ENCODE measurements around the gene SEZ6.

Gene SEZ6

DNA sequence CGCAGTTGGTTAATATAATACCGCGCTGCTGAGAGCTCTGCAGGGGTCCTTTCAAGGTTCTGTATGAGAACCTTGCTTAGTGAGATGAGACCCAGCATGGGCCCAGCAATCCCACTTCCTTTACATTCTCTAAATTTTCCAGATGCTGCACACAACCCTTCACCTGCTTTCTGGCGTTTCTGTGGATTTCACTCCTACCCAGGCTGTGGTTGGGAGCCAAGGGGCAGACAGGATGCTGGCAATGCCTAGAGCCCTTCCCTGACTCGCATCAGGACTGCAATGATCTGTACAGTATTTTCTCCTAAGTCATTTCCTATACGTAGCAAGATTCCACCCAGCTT, 27.0 kb upstream of the SEZ6 start:
- DNase-seq = peak; percentile 77

DNA sequence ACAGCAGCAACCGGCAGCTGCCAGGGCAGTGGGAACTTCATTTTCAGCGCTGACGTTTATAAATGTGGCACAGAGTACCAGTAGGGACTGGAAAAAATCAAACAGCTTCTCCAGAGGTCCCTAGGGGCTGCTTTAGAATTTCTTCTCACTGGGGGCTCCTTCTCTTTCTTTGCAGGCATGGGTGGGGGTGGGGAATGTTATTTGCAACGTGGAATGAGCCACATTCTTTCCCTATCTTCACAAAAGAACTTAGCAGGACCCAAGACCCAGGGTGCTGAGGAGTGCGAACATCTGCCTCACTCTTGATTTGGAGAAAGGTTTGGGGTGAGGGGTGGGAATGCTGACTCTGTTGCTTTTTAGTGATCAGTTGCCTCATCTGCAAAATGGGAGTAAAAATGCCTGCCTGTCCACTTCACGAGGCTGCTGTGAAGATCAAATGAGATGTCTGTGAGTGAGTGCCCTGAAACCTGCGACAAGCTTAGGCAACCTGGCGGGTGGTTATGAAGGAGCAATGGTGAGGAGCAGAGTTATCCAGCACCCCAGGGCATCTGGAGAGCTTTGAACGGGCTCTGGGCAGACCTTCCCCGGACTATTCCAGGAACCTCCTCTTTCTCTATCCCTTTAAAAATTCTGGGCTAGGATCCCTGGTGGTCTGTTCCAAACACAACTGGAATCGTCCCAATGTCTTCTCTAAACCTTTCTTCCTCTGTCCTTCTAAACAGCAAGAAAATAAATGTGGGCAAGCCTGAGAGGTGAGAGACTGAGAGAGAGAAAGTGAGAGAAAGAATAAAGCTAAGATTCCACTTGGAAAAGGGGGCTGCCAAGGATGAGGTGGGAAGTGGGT, 26.4 kb upstream of the SEZ6 start:
- no peak for DNase-seq

DNA sequence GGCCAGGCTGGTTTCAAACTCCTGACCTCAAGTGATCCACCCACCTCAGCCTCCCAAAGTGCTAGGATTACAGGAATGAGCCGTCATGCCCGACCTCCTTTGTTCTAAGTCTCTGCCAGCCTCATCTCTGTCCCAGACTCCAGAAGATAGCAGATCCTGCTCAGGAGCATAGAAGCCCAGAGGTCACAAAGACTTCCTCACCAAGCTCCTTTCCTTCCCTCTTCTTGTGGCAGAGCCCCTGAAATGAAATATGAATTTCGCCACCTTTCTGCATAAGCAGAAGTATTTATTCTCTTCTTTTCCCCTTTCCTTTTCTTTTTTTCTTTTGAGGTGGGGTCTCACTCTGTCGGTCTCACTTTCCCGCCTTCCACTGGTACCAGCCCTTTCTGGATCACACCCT, 25.7 kb upstream of the SEZ6 start:
- DNase-seq = no peak

DNA sequence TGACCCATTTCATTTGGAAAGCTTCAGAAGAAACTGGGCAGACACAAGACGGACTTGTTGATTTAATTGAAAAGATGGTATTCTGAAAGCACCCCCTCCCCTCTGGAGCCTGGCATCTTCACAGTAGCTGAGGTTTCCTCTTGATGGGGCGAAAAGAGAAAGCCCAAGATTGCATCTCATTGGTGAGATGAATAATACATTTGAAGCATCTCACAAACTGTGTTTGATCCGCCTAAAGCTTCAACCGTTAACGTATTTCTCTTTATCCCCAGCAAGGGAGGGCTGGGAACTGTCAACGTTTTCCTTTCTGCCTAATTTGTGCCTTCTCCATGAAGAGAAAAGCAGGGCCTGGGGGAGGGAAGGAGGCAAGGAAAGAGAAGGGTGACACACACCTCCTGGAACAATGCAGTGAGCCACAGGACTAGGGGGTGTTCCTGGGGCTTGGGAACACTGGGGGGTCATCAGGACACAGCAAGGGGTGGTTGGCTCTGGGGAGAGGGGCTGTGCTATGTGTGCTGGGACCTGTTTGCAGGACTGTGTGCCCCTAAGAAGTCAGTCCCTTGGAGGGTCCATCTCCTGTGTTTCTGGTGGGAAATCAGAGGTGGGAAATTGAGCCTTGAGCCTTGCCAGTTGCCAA, 18.6 kb upstream of the SEZ6 start:
- no peak for DNase-seq

DNA sequence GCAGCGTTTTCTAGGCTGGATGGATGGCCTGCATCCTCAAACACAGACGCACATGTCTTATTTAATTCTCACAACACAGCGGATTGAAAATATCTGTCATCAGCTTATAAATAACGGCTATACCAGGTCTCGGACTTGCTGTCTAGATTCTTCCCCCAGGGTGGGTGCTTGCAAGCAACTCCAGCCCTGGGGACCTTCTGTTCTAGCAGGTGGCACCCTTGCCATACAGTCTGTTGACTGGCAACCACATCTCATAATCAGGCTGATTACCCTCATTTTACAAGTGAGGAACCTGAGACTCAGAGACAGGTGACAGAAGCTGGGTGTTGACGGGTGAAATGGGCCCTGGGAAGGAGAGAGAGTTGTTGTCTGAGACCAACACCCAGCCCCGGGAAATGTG, 16.2 kb upstream of the SEZ6 start:
- no peak for DNase-seq

DNA sequence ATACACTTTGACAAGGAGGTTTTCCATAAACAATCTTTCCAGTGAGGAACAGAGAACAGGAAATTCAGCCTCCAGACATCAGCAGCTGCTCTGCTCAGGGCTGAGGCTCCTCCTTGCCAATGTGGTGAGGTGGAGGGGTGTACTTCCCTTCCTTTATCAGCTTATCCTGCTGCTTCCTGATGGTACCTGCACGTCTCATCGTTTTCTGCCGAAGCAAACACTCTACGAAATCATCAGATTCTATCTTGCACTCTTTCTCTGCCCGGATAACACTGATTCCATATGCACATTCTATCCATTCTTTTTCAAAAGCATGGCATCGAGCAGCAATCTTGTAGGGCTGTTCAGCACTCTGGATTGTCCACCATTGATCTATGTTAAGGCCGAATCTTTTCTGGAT, 15.4 kb upstream of the SEZ6 start:
- DNase-seq = no peak

DNA sequence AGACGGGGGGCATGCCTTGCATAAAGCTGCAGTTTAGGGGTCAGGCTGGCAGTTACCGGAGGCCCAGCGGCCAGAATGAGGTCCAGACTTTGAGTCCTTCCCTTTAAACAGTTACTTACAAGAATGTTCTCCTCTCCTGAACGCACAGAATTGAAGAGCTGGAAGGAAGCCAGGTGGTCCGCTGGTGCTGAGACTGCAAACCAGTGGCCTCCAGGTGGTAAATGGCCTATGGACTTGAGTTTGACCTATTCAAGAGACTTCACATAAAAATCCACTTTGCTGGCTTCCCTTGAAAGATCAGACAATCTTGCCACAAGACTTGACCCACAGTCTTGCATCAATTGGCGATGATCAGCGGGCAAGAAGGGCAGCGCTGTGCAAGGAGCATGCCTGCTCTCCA, 14.7 kb upstream of the SEZ6 start:
- DNase-seq = peak; percentile 20

DNA sequence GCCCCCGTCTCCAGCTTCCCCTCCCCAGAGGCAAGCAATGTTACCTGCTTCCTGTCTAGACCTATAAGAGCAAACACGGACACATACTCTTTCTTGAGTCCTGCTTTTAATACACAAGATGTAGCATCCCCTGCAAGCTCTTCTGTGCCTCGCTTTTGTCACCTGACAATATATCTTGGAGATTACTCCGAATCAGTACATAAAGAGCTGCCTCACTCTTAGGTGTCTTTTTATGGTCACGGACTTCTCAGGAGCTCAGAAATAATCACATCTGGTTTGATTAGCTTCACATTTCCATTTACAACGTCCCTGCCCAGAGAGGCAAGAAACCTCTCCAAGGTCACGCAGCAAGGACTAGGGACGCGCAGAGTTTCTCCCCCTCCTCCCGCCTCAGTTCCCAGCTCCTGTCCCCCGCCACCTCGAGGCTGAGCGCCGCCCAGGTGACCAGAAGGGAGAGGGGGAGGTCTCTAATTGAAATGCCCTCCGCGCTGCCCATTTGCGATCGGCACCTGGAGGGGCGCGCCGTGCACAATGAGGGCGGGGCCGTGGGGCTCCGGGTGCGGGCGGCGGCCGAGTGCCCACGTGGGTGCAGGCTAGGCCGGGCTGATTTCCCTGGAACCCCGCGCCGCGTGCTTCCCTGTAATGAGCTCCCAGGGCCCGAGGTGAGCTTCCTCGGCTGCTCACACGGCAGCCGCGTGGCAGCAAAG, 13.8 kb upstream of the SEZ6 start:
- peak; percentile 94 for DNase-seq

DNA sequence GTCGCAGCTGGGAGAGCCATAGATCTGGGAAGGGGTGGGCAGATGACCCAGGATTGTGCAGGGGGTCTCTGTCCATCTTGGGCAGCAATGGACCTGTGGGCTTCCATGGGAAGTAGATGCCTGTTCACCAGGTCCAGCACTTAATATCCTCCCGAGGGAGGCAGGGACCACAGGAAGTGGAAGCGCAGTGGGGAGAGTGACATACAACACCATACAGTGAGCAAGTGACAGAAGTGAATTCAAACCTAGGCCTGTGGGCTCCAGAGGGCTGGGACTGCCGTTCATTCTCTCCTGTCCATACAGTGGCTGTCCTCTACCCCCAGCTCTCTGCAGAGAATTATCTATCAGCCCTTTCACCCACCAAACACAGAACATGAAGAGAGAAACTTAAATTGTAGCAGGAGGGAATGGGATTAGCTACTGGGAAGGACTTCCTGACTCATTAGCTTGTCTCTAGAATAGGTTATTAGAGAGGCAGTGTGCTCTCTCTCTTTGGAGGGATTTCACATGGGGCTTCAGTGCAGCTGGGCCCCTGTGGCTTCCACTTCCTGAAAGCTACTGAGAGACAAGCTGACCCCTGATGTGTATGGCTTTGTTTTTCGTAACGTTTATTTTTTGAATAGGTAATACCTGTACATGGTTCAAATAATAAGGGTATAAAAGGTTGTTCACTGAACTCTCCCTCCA, 13.1 kb upstream of the SEZ6 start:
- DNase-seq = peak; percentile 76

DNA sequence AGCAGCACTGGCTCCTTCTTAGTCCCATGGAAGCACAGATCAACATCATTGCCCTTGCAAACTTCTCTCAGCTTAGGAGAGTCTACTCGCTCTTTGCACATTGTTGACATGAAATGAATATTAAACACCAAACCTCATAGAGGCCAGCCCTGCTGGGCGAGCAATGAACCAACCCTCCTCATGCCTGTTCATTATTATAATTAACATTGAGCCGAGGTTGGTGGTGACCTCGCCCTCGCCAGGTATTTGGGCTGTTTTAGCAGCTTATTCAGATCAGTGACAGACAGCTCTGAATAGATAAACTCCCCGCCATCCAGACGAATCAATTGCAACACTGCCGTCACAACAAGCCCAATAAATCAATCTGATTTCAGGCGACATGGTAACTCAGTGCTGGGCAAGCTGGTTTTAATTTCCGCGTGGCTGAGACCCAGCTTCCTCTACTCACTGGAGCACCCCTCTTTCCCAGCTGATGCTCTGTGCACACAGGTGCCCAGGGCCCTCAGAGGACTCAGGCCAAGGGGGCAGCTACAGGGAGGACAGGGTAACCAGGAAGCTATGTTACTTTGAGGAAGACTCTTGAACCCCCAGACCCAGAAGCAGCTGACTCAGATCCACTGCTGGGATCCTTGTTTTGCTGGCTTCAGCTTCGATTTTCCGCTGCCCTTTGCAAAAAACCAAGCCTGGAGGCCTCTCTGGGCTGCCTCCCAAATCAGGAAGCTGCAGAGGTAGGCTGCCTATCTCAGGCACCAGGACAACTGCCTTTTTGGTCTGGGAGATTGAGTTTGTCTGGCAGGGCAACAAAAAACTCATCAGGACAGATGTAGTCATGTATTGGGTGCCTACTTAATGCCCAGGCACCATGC, 10.7 kb upstream of the SEZ6 start:
- no peak for DNase-seq

DNA sequence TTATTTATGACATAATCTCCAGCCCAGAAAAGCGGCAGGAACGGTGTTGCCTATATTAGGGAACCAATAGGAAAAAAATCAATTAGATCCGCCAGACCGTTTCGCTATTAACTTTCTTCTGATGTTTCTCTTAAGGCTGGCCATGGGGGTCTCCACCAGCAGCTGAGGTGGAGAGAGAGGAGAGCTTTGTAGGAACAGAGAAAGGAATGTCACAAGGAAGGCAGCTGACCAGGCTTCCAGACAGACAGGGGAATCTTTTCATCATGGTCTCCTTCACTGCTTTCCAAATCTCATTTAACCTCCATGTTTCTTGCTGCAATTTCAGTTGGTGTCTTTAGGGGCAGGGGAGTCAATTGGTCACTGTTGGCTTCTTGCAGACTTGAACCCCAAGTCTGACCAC, 8.9 kb upstream of the SEZ6 start:
- no peak for DNase-seq

DNA sequence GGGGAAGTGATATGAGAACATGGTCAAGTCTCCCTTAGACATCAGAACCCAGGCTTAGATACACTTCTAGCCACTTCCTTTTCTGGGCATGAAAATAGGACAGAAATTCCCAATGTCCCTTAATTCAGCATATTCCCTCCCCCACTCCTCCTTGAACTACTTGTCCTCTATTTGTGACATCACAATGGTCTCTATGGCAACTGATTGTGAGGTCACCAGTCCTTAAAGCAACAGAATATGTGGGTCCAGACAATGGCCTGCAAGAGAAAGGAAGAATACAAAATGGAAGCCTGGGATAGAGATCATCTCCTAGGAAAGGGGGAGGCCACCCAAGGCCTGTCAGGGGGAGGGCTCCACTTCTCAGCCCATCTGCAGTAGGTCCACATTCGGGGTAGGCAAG, 6.7 kb upstream of the SEZ6 start:
- DNase-seq = no peak

DNA sequence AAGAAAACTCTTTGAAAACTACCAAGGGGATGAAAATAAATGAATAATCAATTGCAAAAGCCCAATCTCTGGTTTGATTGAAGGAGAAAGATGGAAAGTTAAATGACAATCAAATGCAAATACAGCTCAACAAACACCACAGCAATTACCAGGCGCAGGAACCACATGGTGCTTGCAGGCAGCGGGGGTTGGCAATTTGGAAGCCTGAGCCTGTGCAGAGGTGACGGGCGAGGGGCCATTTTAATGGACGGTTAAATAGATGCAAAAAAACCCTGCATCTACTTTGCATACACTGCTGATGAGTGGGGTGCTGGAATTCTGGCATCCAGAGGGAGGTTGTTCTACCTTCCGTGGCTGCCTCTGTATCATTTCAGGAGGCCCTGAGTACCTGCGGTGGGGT, 4.8 kb upstream of the SEZ6 start:
- peak; percentile 91 for DNase-seq

DNA sequence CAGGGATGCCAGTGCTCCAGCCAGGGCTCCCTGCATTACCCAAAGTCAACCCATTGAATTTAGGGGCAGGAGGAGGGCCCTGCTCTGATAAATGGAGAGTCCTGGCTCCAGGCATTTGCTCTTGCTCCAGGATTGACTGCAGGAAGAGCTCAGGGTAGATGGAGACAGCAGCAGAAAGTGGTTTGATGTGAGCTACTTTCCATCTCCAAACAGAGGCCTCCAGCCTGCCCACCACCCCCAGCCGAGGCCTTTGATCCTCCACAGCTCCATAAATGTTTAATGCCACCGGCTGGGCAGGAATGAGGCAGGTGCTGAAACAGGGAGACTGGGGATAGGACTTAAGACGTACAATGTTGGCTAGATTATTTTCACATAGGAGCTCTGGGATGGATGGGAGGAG, 4.3 kb upstream of the SEZ6 start:
- peak; percentile 80 for DNase-seq

DNA sequence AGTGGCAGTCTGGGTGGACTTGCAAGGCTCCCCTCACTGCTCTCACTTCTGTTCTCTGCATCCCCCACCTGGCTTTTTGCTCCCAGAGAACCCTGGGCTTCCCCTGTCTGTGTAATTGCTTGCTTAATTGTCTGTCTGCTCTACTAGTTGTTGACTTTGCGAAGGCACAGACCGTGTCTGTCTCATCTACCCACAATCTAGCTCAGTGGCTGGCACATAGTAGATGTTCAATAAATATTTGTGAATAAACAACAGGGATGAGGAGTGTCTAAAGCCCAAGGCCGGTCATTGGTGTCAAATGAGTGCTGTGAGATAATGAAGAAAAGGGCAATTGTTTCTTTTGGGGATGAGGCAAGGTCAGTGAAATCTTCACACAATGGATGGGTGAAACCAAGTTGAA, 2.8 kb upstream of the SEZ6 start:
- DNase-seq = peak; percentile 37

DNA sequence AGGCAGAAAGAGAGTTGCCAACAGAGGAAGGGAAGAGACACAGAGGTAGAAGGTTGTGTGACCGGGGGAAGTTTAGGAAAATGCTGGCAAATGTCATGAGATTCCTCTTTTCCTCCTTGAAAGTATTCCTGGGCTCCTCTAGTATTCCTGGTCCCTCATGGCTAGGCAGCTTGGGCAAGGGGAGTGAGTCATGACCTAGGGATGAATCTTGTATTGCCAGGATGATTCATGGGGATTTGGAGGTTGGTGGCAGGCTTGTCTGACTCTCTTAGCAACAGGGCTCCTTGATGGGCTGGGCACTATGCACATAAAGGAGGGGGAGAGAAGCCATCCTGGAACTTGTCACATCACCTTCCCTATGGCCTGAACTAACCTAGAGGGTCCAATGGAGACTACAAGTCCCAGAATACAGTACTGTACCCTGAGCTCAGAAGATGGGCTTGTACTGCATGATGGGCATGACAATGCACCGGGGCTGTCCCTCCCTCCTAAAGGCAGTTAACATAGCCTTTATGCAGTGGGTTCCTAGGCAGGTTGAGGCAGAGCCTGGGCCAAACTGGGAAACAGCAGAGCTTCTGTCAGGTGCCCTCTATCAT, 2.1 kb upstream of the SEZ6 start:
- DNase-seq = peak; percentile 17

DNA sequence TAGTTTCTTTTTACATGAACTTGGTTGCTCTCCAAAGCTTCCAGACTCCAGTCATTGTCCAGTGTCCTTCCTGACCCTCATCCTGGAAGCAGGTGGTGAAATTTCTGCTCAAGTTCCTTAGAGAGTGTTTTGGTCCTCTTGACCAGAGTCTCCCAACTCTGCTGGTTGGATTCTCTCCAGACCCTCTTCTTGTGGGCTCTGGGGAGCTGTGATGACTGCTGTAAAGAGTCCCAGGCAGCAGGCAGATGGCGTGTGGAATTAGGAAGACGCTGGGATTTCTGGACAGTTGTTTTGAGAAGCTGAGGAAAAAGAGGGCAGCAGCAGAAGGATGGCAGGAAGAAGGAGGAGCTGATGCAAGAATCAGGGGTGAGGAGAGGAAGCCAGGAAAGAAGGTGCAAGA, 1.6 kb upstream of the SEZ6 start:
- DNase-seq = no peak

DNA sequence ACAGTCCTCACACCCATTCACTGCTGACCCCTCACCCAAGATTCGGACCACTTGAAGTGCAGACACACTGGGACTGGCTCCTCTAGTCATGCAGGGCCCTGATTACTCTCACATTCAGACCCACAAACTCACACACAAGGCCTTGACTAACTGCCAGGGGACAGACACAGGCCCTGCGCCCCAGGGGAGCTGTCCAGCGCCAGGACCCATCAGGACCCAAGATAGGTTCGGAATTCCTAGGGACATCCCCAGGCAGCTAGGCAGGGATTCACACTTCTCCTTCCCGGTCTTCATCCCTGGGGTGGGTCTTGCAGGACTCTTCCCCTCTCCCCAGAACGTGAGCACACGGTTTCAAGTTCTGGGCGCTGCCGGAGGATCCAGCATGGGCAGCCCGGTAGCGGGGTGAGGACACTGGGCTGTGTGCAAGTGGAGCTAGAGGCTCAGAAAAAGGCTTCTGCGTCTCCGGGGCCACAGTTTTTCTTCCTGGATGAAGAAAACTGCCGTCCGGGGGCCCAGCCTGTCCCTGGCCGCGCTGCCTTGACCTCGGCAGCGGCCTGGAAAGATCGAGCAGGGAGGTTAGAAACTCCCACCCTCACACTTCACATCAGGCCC, 1.6 kb downstream of the SEZ6 start:
- no peak for DNase-seq

DNA sequence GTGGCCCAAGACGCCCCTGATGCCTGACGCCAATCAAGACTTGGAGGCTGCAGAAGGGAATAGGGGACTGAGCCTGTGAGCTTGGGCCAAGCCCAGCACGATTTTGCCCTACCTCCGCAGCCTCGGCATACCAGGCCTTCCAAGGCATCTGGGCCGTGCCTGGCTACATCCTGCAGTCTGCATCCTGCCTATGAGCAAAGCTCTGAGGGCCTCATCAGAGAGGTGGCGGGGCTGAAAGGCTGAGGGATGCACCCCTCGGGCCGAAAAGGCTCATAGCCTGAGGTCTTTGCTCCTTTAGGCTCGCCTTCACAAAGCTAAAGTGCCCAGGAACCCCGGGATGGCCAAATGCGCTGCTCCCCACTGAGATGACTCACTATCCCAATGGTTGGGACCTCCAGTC, 2.5 kb downstream of the SEZ6 start:
- DNase-seq = no peak

DNA sequence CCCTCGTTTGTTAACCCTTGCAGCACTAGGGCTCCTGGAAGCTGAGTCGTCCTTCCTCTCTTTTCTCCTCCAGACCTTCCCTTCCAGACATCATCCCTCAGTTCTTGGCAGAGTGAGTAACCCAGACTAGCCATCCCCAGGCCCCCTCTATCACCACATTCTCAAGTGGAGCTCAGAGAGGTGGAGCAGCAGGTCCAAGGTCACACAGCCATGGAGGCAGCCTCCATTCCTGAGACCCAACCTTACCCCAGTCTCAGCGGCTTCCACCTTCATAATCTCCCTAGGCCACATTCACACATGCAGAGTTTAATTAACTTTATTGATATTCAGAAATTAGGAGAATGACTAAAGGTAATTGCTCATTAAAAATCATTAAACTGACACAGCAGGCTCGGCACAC, 3.0 kb downstream of the SEZ6 start:
- DNase-seq = no peak

DNA sequence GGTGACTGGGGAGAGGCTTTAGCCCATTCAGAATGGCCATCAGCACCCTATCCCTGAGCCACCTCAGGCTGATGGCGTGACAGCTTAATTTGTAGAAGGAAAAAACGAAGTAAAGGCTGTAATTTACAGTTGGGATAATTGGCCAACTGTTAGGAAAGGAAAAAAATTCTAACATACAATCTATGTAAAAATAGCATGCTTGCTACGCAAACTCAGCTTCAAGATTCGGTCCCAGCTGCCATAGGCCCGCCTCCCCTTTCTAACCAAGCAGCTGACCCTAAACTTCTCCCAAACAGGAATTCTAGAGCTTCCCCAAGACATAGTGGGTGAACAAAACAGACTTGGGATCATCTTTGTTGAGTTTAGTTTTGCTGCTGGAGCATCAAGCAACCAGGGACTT, 4.9 kb downstream of the SEZ6 start:
- DNase-seq = no peak

DNA sequence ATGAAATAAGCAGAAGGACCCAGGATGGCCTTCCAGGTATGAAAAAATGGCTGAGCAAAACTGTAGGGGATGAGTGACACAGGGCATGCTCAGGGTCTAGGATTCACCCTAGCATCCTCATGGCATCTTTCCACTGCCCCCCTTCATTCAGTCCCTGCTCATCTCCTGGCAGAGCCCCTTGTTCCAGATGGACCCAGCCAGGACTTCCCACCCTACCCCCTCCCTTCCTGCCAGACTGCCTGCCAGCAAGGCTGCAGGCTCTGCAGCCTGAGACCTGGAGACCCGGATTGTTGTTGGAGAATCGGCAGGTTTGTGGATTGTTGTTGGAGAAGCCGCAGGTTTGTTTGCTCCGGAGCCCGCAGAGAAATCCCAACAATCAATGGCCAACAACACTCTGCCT, 6.6 kb downstream of the SEZ6 start:
- DNase-seq = peak; percentile 74
